ENCODE measurements around the gene POP4.

Gene POP4

GRCh38 chr19:29665826-29666577, 59.9 kb downstream of the POP4 start:
- no peak for DNase-seq
